NCI-H748 (cell line): ENCODE data around the gene SLAMF9.

Experiments used
- DNase-seq: peaks from one replicate; lab custom pipeline; 2025; ENCODE audit not compliant: unreplicated experiment; lab: John Stamatoyannopoulos, UW

Gene SLAMF9

GRCh38 chr1:159902541-159902940, 51.5 kb downstream of the SLAMF9 start:
- DNase-seq = no peak
